Glutamatergic neuron (in vitro differentiated cells): ENCODE data around the gene DPYSL4. TPM values are rescaled to one million over a fixed set of nuclear protein-coding genes. Genes with fewer than 3 reads are reported as not detected.

ENCODE experiments used
- DNase-seq: peaks from one replicate; pipeline ENCODE4 v3.0.0; 2022
- H3K27ac Mint-ChIP-seq: one replicate; pipeline ENCODE4 v1.8.0; 2020; ENCODE audit warnings: mild to moderate bottlenecking, mixed read lengths, inconsistent platforms; ENCODE audit not compliant: unreplicated experiment
- H3K27me3 Mint-ChIP-seq: one replicate; pipeline ENCODE4 v1.8.0; 2020; ENCODE audit warnings: mild to moderate bottlenecking, moderate library complexity, mixed read lengths, inconsistent platforms; ENCODE audit not compliant: unreplicated experiment
- H3K36me3 Mint-ChIP-seq: one replicate; pipeline ENCODE4 v1.8.0; 2020; ENCODE audit warnings: mild to moderate bottlenecking, mixed read lengths, inconsistent platforms; ENCODE audit not compliant: unreplicated experiment
- H3K4me1 Mint-ChIP-seq: one replicate; pipeline ENCODE4 v1.8.0; 2020; ENCODE audit warnings: mild to moderate bottlenecking, low read depth, mixed read lengths, inconsistent platforms; ENCODE audit not compliant: unreplicated experiment
- H3K4me3 Mint-ChIP-seq: one replicate; pipeline ENCODE4 v1.8.0; 2020; ENCODE audit warnings: mild to moderate bottlenecking, mixed read lengths, inconsistent platforms; ENCODE audit not compliant: unreplicated experiment
- H3K9me3 Mint-ChIP-seq: one replicate; pipeline ENCODE4 v1.8.0; 2020; ENCODE audit warnings: mild to moderate bottlenecking, moderate library complexity, mixed read lengths, inconsistent platforms; ENCODE audit not compliant: unreplicated experiment
- CTCF ChIP-seq: fragments of 200-600 bp; sonication (generic); IDR thresholded peaks from one replicate; pipeline ENCODE4 v1.5.0; 2021; ENCODE audit not compliant: partially characterized antibody, unreplicated experiment
- total RNA-seq: library from RNA; stranded (reverse); fragmentation: NEBNext Ultra II Directional; extraction: Animal tissue kit (Norgen Biotek cat#: 25700); gene quantifications from one replicate; pipeline ENCODE4 v1.2.1, GENCODE V29; 2021; ENCODE audit not compliant: unreplicated experiment

DPYSL4 gene
- total RNA-seq, 1 donor from 2014 or later = 402 TPM

- no peak overlapping the region for H3K4me3 Mint-ChIP-seq
- H3K9me3 Mint-ChIP-seq = peaks cover 13% of the 10 kb centered on the region
- H3K36me3 Mint-ChIP-seq = peaks cover 18% of the 10 kb centered on the region
- no peak for DNase-seq
- no peak for TF ChIP-seq CTCF
- peaks cover 7% of the 10 kb centered on the region for H3K4me1 Mint-ChIP-seq
- H3K27me3 Mint-ChIP-seq = peaks cover 5% of the 10 kb centered on the region
- H3K27ac Mint-ChIP-seq = no peak overlapping the region
These were observed 37.0 kb downstream of the DPYSL4 start for GRCh38 chr10:132223611-132224342.

GRCh38 chr10:132224343-132225072, 37.8 kb downstream of the DPYSL4 start:
- H3K27ac Mint-ChIP-seq = no peak overlapping the region
- H3K4me1 Mint-ChIP-seq = peaks cover 8% of the 10 kb centered on the region
- H3K27me3 Mint-ChIP-seq = peaks cover 9% of the 10 kb centered on the region
- no peak for DNase-seq
- H3K9me3 Mint-ChIP-seq = peaks cover 18% of the 10 kb centered on the region
- H3K4me3 Mint-ChIP-seq = no peak overlapping the region
- TF ChIP-seq CTCF = no peak
- peaks cover 12% of the 10 kb centered on the region for H3K36me3 Mint-ChIP-seq

GRCh38 chr10:132225073-132225848, 38.5 kb downstream of the DPYSL4 start:
- Mint-ChIP-seq H3K4me3 (no peak overlapping the region), H3K36me3 (peaks cover 12% of the 10 kb centered on the region), H3K27me3 (peaks cover 9% of the 10 kb centered on the region), H3K4me1 (peaks cover 8% of the 10 kb centered on the region), H3K9me3 (peaks cover 21% of the 10 kb centered on the region), H3K27ac (no peak overlapping the region)
- TF ChIP-seq CTCF = no peak
- DNase-seq = no peak

GRCh38 chr10:132225849-132226205, 39.1 kb downstream of the DPYSL4 start:
- no peak for DNase-seq
- no peak overlapping the region for H3K27ac Mint-ChIP-seq
- H3K27me3 Mint-ChIP-seq = peaks cover 11% of the 10 kb centered on the region
- no peak overlapping the region for H3K4me3 Mint-ChIP-seq
- H3K9me3 Mint-ChIP-seq = peaks cover 17% of the 10 kb centered on the region
- TF ChIP-seq CTCF = no peak
- H3K36me3 Mint-ChIP-seq = peaks cover 6% of the 10 kb centered on the region
- H3K4me1 Mint-ChIP-seq = peaks cover 10% of the 10 kb centered on the region
